ENCODE measurements around the gene A4GALT. TPM values are rescaled to one million over a fixed set of nuclear protein-coding genes. Genes with fewer than 3 reads are reported as not detected.

Gene A4GALT
- total RNA-seq, 2 donors from 2014 or later = 0.46 TPM; not detected in 1

GRCh38 chr22:42708417-42708816 is 12.3 kb downstream of the A4GALT start:
- Mint-ChIP-seq H3K4me3 (no peak overlapping the region), H3K27me3 (ENCODE audit: low read depth) (peaks cover 10% of the 10 kb centered on the region), H3K36me3 (ENCODE audit: insufficient read depth in 2 of 2) (peaks cover 1 to 3% of the 10 kb centered on the region in 2 donors), H3K4me1 (ENCODE audit: low read depth) (no peaks in the 10 kb centered on the region), H3K9me3 (no peaks in the 10 kb centered on the region), H3K27ac (no peak overlapping the region)
- DNase-seq (no peak), ATAC-seq (replicated peaks in 1 of 2) (no peak)

GRCh38 chr22:42707496-42707895 is 13.2 kb downstream of the A4GALT start:
- Mint-ChIP-seq H3K4me3 (no peak overlapping the region), H3K4me1 (ENCODE audit: low read depth) (no peaks in the 10 kb centered on the region), H3K9me3 (no peaks in the 10 kb centered on the region), H3K27ac (no peak overlapping the region), H3K36me3 (ENCODE audit: insufficient read depth in 2 of 2) (peaks cover 1 to 3% of the 10 kb centered on the region in 2 donors), H3K27me3 (ENCODE audit: low read depth) (peaks cover 10% of the 10 kb centered on the region)
- DNase-seq = no peak
- no peak for ATAC-seq (replicated peaks in 1 of 2)

GRCh38 chr22:42704896-42705295 is 15.8 kb downstream of the A4GALT start:
- Mint-ChIP-seq H3K36me3 (ENCODE audit: insufficient read depth in 2 of 2) (peaks cover 1 to 3% of the 10 kb centered on the region in 2 donors), H3K27ac (no peak overlapping the region), H3K27me3 (ENCODE audit: low read depth) (peaks cover 10% of the 10 kb centered on the region), H3K9me3 (no peaks in the 10 kb centered on the region), H3K4me3 (no peak overlapping the region), H3K4me1 (ENCODE audit: low read depth) (no peaks in the 10 kb centered on the region)
- DNase-seq (no peak), ATAC-seq (replicated peaks in 1 of 2) (no peak)

- H3K27ac Mint-ChIP-seq = no peak overlapping the region
- DNase-seq (no peak), ATAC-seq (replicated peaks in 1 of 2) (no peak)
- H3K4me1 Mint-ChIP-seq (ENCODE audit: low read depth) = no peaks in the 10 kb centered on the region
- no peaks in the 10 kb centered on the region for H3K27me3 Mint-ChIP-seq (ENCODE audit: low read depth)
- no peak overlapping the region for H3K4me3 Mint-ChIP-seq
- H3K9me3 Mint-ChIP-seq = no peaks in the 10 kb centered on the region
- H3K36me3 Mint-ChIP-seq (ENCODE audit: insufficient read depth in 2 of 2) = peaks cover 0 to 1% of the 10 kb centered on the region in 2 donors
Measured at GRCh38 chr22:42702675-42703074, 18.0 kb downstream of the A4GALT start.

- H3K4me3 Mint-ChIP-seq = no peak overlapping the region
- DNase-seq (no peak), ATAC-seq (replicated peaks in 1 of 2) (no peak)
- no peaks in the 10 kb centered on the region for H3K36me3 Mint-ChIP-seq (ENCODE audit: insufficient read depth in 2 of 2)
- H3K9me3 Mint-ChIP-seq = no peaks in the 10 kb centered on the region
- no peaks in the 10 kb centered on the region for H3K27me3 Mint-ChIP-seq (ENCODE audit: low read depth)
- H3K27ac Mint-ChIP-seq = no peak overlapping the region
- no peaks in the 10 kb centered on the region for H3K4me1 Mint-ChIP-seq (ENCODE audit: low read depth)
Measured at GRCh38 chr22:42701694-42702093, 19.0 kb downstream of the A4GALT start.

GRCh38 chr22:42700901-42701300 is 19.8 kb downstream of the A4GALT start:
- no peak for DNase-seq
- Mint-ChIP-seq H3K4me3 (no peak overlapping the region), H3K27ac (no peak overlapping the region), H3K36me3 (ENCODE audit: insufficient read depth in 2 of 2) (no peaks in the 10 kb centered on the region), H3K27me3 (ENCODE audit: low read depth) (no peaks in the 10 kb centered on the region), H3K4me1 (ENCODE audit: low read depth) (no peaks in the 10 kb centered on the region), H3K9me3 (no peaks in the 10 kb centered on the region)
- ATAC-seq (replicated peaks in 1 of 2) = no peak

GRCh38 chr22:42700355-42700754 is 20.3 kb downstream of the A4GALT start:
- H3K9me3 Mint-ChIP-seq = no peaks in the 10 kb centered on the region
- ATAC-seq (replicated peaks in 1 of 2) (no peak), DNase-seq (no peak)
- H3K4me3 Mint-ChIP-seq = no peak overlapping the region
- H3K4me1 Mint-ChIP-seq (ENCODE audit: low read depth) = no peaks in the 10 kb centered on the region
- no peaks in the 10 kb centered on the region for H3K36me3 Mint-ChIP-seq (ENCODE audit: insufficient read depth in 2 of 2)
- H3K27me3 Mint-ChIP-seq (ENCODE audit: low read depth) = no peaks in the 10 kb centered on the region
- no peak overlapping the region for H3K27ac Mint-ChIP-seq

GRCh38 chr22:42699976-42700352 is 20.7 kb downstream of the A4GALT start:
- no peaks in the 10 kb centered on the region for H3K27me3 Mint-ChIP-seq (ENCODE audit: low read depth)
- ATAC-seq (replicated peaks in 1 of 2) (no peak), DNase-seq (no peak)
- H3K4me1 Mint-ChIP-seq (ENCODE audit: low read depth) = no peaks in the 10 kb centered on the region
- H3K36me3 Mint-ChIP-seq (ENCODE audit: insufficient read depth in 2 of 2) = no peaks in the 10 kb centered on the region
- no peak overlapping the region for H3K4me3 Mint-ChIP-seq
- no peak overlapping the region for H3K27ac Mint-ChIP-seq
- no peaks in the 10 kb centered on the region for H3K9me3 Mint-ChIP-seq

GRCh38 chr22:42699281-42699975 is 21.2 kb downstream of the A4GALT start:
- Mint-ChIP-seq H3K27me3 (ENCODE audit: low read depth) (no peaks in the 10 kb centered on the region), H3K27ac (no peak overlapping the region), H3K36me3 (ENCODE audit: insufficient read depth in 2 of 2) (no peaks in the 10 kb centered on the region), H3K4me3 (no peak overlapping the region), H3K4me1 (ENCODE audit: low read depth) (no peaks in the 10 kb centered on the region), H3K9me3 (no peaks in the 10 kb centered on the region)
- ATAC-seq (replicated peaks in 1 of 2) (no peak), DNase-seq (no peak)

- H3K9me3 Mint-ChIP-seq = no peaks in the 10 kb centered on the region
Measured at GRCh38 chr22:42697542-42698013, 23.1 kb downstream of the A4GALT start.

GRCh38 chr22:42696331-42696967 is 24.2 kb downstream of the A4GALT start:
- H3K27me3 Mint-ChIP-seq (ENCODE audit: low read depth) = no peaks in the 10 kb centered on the region
- H3K36me3 Mint-ChIP-seq (ENCODE audit: insufficient read depth in 2 of 2) = no peaks in the 10 kb centered on the region
- no peak for ATAC-seq (replicated peaks in 1 of 2)

More at GRCh38 chr22:42697542-42698013, 23.1 kb downstream of the A4GALT start:
- Mint-ChIP-seq H3K27me3 (ENCODE audit: low read depth) (no peaks in the 10 kb centered on the region), H3K27ac (no peak overlapping the region), H3K36me3 (ENCODE audit: insufficient read depth in 2 of 2) (no peaks in the 10 kb centered on the region), H3K4me3 (no peak overlapping the region), H3K4me1 (ENCODE audit: low read depth) (no peaks in the 10 kb centered on the region)
- ATAC-seq (replicated peaks in 1 of 2) = no peak
- DNase-seq = no peak

GRCh38 chr22:42695294-42695693 is 25.4 kb downstream of the A4GALT start:
- Mint-ChIP-seq H3K36me3 (ENCODE audit: insufficient read depth in 2 of 2) (no peaks in the 10 kb centered on the region), H3K4me3 (no peak overlapping the region), H3K9me3 (no peaks in the 10 kb centered on the region), H3K27ac (no peak overlapping the region), H3K4me1 (ENCODE audit: low read depth) (no peaks in the 10 kb centered on the region), H3K27me3 (ENCODE audit: low read depth) (no peaks in the 10 kb centered on the region)
- DNase-seq (no peak), ATAC-seq (replicated peaks in 1 of 2) (no peak)

More at GRCh38 chr22:42696331-42696967, 24.2 kb downstream of the A4GALT start:
- Mint-ChIP-seq H3K4me3 (no peak overlapping the region), H3K27ac (no peak overlapping the region), H3K4me1 (ENCODE audit: low read depth) (no peaks in the 10 kb centered on the region), H3K9me3 (no peaks in the 10 kb centered on the region)
- no peak for DNase-seq

GRCh38 chr22:42693763-42694683 is 26.6 kb downstream of the A4GALT start:
- Mint-ChIP-seq H3K4me1 (ENCODE audit: low read depth) (no peaks in the 10 kb centered on the region), H3K27ac (no peak overlapping the region), H3K9me3 (no peaks in the 10 kb centered on the region), H3K4me3 (no peak overlapping the region), H3K36me3 (ENCODE audit: insufficient read depth in 2 of 2) (no peaks in the 10 kb centered on the region), H3K27me3 (ENCODE audit: low read depth) (no peaks in the 10 kb centered on the region)
- no peak for ATAC-seq (replicated peaks in 1 of 2)
- DNase-seq = no peak
